Measurements from ENCODE around the gene WAPL. TPM values are rescaled to one million over a fixed set of nuclear protein-coding genes. Genes with fewer than 3 reads are reported as not detected.

Gene WAPL
- total and polyA plus RNA-seq, 2 of the 4 experiments (the other 2 are of a cell fraction): 11.5 to 31.7 TPM

- H4K20me1 ChIP-seq (ENCODE audit: insufficient read depth, low read length): peaks cover 29% of the 10 kb centered on the region
- peaks cover 6% of the 10 kb centered on the region for H3K36me3 ChIP-seq (ENCODE audit: control insufficient read depth, insufficient read depth, low read length)
- H4K91ac ChIP-seq (ENCODE audit: insufficient read depth, low read depth, low read length): peak overlapping the region; percentile 10; the same call in 1 of the 2 replicates
- H3K27me3 ChIP-seq (ENCODE audit: control insufficient read depth, insufficient read depth, low read length): no peaks in the 10 kb centered on the region
- no TSS peak for BruUV-seq (replicated peaks)
- no peak for TF ChIP-seq CEBPB (IDR thresholded peaks at IDR 0.05; ENCODE audit: low read depth, low read length)
- peak; percentile 11; the same call in 1 of the 2 replicates for TF ChIP-seq MXI1 (IDR thresholded peaks at IDR 0.05; ENCODE audit: borderline replicate concordance, low read depth, low read length)
- no peak for TF ChIP-seq ELK1 (IDR thresholded peaks at IDR 0.05; ENCODE audit: borderline replicate concordance, low read depth, low read length)
- TF ChIP-seq BHLHE40 (IDR thresholded peaks at IDR 0.05; ENCODE audit: low read depth, low read length): no peak
- no peak for TF ChIP-seq CHD1 (IDR thresholded peaks at IDR 0.05; ENCODE audit: low read depth, low read length)
- TF ChIP-seq POLR2A (IDR thresholded peaks at IDR 0.05; ENCODE audit: low read depth, low read length): peak; percentile 50; the same call in 1 of the 2 replicates
- no peak for TF ChIP-seq MAZ (IDR thresholded peaks at IDR 0.05; ENCODE audit: borderline replicate concordance, low read depth, low read length)
- peak overlapping the region; percentile 49 for H3K4ac ChIP-seq (ENCODE audit: low read depth, low read length)
- no peak overlapping the region for H2BK120ac ChIP-seq (ENCODE audit: low read depth, low read length)
- H4K8ac ChIP-seq (ENCODE audit: low read depth in 2 of 2, low read length in 2 of 2): peak overlapping the region in 1 of 2 experiments; percentile 7; a peak in 2 of 4 replicates
- intact Hi-C loops (cut with micrococcal nuclease) (loop anchor here (1.0 to 5.0 kb wide), 2 partner anchors 66 to 121 kb away; no protein-coding TSS in a partner anchor), in situ Hi-C loops (cut with MboI; ENCODE audit: low sequenced_read_pairs) (loop anchor here (25.0 kb wide), 1 partner anchor 366 kb away; no protein-coding TSS in a partner anchor), dilution Hi-C loops (cut with HindIII; ENCODE audit: low sequenced_read_pairs, unreplicated experiment) (no loop called here)
- peak overlapping the region; percentile 40; the same call in 1 of the 2 replicates for H2AK5ac ChIP-seq (ENCODE audit: low read depth, low read length)
- H4K5ac ChIP-seq (ENCODE audit: low read depth, low read length): no peak overlapping the region
- peak; percentile 42 for DNase-seq
- peaks cover 29 to 36% of the 10 kb centered on the region in 2 experiments for H3K79me1 ChIP-seq (ENCODE audit: low read depth in 1 of 2, low read length in 2 of 2)
- H2BK5ac ChIP-seq (ENCODE audit: low read depth, low read length, poor library complexity, severe bottlenecking): peak overlapping the region; percentile 55
- H2BK15ac ChIP-seq (ENCODE audit: low read depth, low read length): no peak overlapping the region
- H3K9me3 ChIP-seq (ENCODE audit: control insufficient read depth, insufficient read depth, low read length): no peaks in the 10 kb centered on the region
- peak overlapping the region; percentile 67; the same call in 1 of the 2 replicates for H3K14ac ChIP-seq (replicated peaks; ENCODE audit: low read depth, low read length)
- H3K27ac ChIP-seq (ENCODE audit: insufficient read depth, low read length): peak overlapping the region; percentile 72
- CTCF ChIA-PET: no interaction called here
- H3K9ac ChIP-seq (ENCODE audit: low read depth, low read length): peak overlapping the region; percentile 96
- peak overlapping the region; percentile 31; the same call in 1 of the 2 replicates for H3K23ac ChIP-seq (ENCODE audit: low read depth, low read length)
- peak overlapping the region; percentile 94 for H2AK9ac ChIP-seq (replicated peaks; ENCODE audit: low read depth, low read length, poor library complexity)
- WGBS, 2 experiments (ENCODE audit: extremely low coverage in 2 of 2, insufficient read length in 1 of 2): 1% methylated on average over 24 of the region's 70 CpGs; no CpG with 5 or more reads in 1 of the 2 experiments
- POLR2A ChIA-PET (ENCODE audit: unreplicated experiment): no interaction called here
- no peaks in the 10 kb centered on the region; the same call in 1 of the 2 replicates for H3K4me1 ChIP-seq (ENCODE audit: control insufficient read depth, insufficient read depth, low read length)
- ATAC-seq (ENCODE audit: low read depth): peak; percentile 44
- peak overlapping the region; percentile 80 for H3K4me2 ChIP-seq (ENCODE audit: low read depth, low read length)
- H3K18ac ChIP-seq (ENCODE audit: low read depth, low read length): no peak overlapping the region
- H3K4me3 ChIP-seq (ENCODE audit: insufficient read depth, low read depth, low read length): peak overlapping the region; percentile 68
- no peak overlapping the region for H2BK20ac ChIP-seq (ENCODE audit: low read depth, low read length)
- peak overlapping the region; percentile 95 for H2AFZ ChIP-seq (replicated peaks; ENCODE audit: low read length, poor library complexity)
- H3K56ac ChIP-seq (ENCODE audit: extremely low read depth, insufficient read depth, low read length): peak overlapping the region; percentile 39; the same call in 1 of the 2 replicates
- H3K9me1 ChIP-seq (ENCODE audit: insufficient read depth, low read length): no peaks in the 10 kb centered on the region
Measured at GRCh38 chr10:86520871-86521677, 518 bp downstream of the WAPL start.

All from IMR-90 (cell line).